IMR-90 (cell line): ENCODE measurements around the gene FBXL16.

ENCODE experiments used
- CTCF ChIP-seq: conservative IDR thresholded peaks from 2 replicates; pipeline ENCODE4 v1.5.1; 2012; ENCODE audit warnings: mild to moderate bottlenecking, low read depth, low read length, improper control_type of control experiment
- MXI1 ChIP-seq: IDR thresholded peaks from 2 replicates; pipeline ENCODE4 v1.6.1; 2012; ENCODE audit warnings: low read depth, mild to moderate bottlenecking, low read length, moderate library complexity, borderline replicate concordance
- POLR2A ChIP-seq: IDR thresholded peaks from 2 replicates; pipeline ENCODE4 v1.6.1; 2012; ENCODE audit warnings: mild to moderate bottlenecking, low read depth, low read length
- SMC3 ChIP-seq: fragments of 150-350 bp; IDR thresholded peaks from 2 replicates; pipeline ENCODE4 v1.6.1; 2016; ENCODE audit warnings: low read depth, mild to moderate bottlenecking, antibody characterized with exemption, low read length, moderate library complexity

GRCh38 chr16:669666-670065 is 35.9 kb downstream of the FBXL16 start:
- TF ChIP-seq CTCF = no peak
- no peak for TF ChIP-seq POLR2A
- TF ChIP-seq MXI1 = no peak
- no peak for TF ChIP-seq SMC3
